GM12878 (cell line): Measurements from ENCODE around the gene MMD.
A peak's percentile ranks its signal among the peaks of the same experiment; 100 is the strongest.

ENCODE experiments used
- ATF2 ChIP-seq: IDR thresholded peaks from 2 replicates; pipeline ENCODE4 v1.6.1; 2012; ENCODE audit warnings: low read length, inconsistent platforms
- ETV6 ChIP-seq, 2 experiments: fragments of 450-650 bp in 1 of 2; IDR thresholded peaks in 1 of 2; conservative IDR thresholded peaks in 1 of 2; 2 replicates each; pipeline ENCODE4 v1.6.1; 2014; ENCODE audit warnings: antibody characterized with exemption in 1 of 2, borderline replicate concordance in 1 of 2, low read depth in 1 of 2, mild to moderate bottlenecking in 1 of 2, moderate library complexity in 1 of 2
- GATAD2B ChIP-seq: fragments of 450-650 bp; conservative IDR thresholded peaks from 2 replicates; pipeline ENCODE4 v1.6.1; 2017; ENCODE audit warnings: low read depth, mild to moderate bottlenecking, moderate library complexity
- MYC ChIP-seq: IDR thresholded peaks from 2 replicates; pipeline ENCODE4 v1.6.1; 2011; ENCODE audit warnings: mild to moderate bottlenecking, low read length, moderate library complexity, inconsistent platforms; ENCODE audit not compliant: insufficient read depth, insufficient replicate concordance, insufficient read length, severe bottlenecking
- SIN3A ChIP-seq: IDR thresholded peaks from 2 replicates; pipeline ENCODE4 v1.6.1; 2012; ENCODE audit warnings: low read depth, low read length, improper control_type of control experiment
- SREBF2 ChIP-seq: IDR thresholded peaks from 2 replicates; pipeline ENCODE4 v1.6.1; 2012; ENCODE audit warnings: mild to moderate bottlenecking, low read length

DNA sequence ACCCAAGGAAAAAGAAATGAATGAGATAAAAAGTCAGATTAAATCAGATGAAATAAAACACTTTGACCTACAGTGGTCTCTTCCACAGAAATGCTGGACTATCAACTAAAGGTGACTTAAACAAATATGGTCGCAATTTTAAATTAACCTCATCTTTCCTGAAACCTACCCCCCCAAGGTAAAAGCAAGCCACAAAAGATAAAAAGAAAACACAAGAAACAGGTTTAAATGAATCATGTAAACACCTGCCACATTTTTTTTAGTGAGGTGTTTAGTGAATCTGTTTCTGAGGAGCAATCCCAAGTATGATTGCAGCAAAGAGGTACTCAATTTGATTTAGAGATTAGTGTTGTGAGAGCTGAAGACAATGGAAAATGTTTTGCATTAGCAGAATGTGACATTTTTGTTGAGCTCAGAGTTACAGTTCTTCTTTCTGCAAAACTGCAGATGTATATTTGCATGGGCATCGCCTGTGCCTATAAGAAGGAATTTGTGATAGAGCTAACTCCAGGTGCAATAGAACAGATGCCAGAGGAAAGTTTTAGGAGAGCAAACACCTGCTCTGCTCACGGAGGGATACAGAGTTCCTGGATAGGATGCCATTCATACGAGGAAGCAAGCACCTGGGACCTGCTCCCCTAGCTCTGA lies 3.4 kb upstream of the MMD start:
- TF ChIP-seq ETV6 (conservative IDR thresholded peaks at IDR 0.05 in 1 of 2, IDR thresholded peaks at IDR 0.05 in 1 of 2; ENCODE audit: borderline replicate concordance in 1 of 2, low read depth in 1 of 2) (no peak), GATAD2B (no peak), ATF2 (0 out of 2 replicates have a peak, but pooled peaks have one; percentile 25), SREBF2 (no peak), MYC (no peak), SIN3A (no peak)
